Effector CD4-positive, alpha-beta T cell (primary cell): ENCODE measurements around the gene GSTK1.

ENCODE experiments used
- DNase-seq: peaks from one replicate; pipeline ENCODE4 v3.0.0-alpha.2; 2020

Gene GSTK1

GRCh38 chr7:143300959-143301935 is 38.0 kb downstream of the GSTK1 start:
- DNase-seq: no peak

- DNase-seq: no peak
Observed at GRCh38 chr7:143303733-143304132, 40.5 kb downstream of the GSTK1 start.

GRCh38 chr7:143304938-143305337 is 41.7 kb downstream of the GSTK1 start:
- no peak for DNase-seq

- peak; percentile 62 for DNase-seq
Observed at GRCh38 chr7:143305423-143306070, 42.3 kb downstream of the GSTK1 start.

DNA sequence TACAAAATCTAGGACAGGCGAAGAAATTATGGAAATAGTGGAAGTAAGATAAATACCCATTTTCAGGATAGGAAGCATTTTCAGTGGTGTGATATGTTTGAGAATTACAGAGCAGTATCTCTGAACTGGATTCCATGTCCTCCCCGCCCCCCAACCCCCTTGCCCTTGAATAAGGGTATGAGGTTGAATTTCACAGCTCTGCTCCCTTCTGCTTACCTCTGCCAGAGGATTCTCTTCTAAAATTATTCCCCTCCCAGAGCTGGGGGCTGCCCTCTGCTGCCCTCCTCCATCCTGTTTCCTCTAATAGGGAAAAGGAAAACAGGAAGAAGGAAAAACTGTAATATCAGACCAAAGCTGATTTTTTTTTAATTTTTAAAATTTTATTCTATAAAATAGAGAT is 45.4 kb downstream of the GSTK1 start:
- DNase-seq: no peak

DNA sequence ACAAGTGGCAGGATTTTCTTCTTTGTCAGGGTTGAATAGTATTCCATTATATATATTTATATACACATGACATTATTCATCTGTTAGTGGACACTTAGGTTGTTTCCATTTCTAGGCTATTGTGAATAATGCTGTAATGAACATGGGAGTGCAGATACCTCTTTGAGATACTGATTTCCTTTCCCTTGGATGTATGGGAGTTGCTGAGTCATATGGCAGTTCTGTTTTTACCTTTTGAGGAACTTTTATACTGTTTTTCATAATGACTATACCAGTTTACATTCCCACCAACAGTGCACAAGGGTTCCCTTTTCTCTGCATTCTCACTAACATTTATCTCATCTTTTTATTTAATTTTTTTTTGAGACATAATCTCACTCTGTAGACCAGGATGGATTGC is 50.9 kb downstream of the GSTK1 start:
- no peak for DNase-seq

DNA sequence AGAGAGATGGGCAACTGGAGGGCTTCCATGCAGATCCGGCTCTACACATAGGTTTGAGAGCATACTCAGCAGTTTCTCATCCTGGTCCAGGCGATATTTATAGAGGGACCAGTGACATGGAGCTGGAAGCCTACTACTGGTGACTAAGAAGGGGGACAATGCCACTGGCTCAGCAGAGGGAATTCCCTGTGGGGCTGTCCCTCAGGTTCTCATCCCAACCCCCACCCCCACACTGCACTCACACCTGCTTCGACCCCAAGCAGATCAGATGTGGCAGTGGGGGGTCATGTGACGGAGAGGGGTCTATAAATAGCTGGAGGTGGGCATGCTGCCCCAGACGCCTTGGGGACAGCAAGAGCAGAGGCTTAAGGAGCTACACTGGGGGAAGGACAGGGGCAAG is 52.5 kb downstream of the GSTK1 start, which contains the start of gene CLCN1:
Gene CLCN1, plus strand, starts transcription at position 336 of the 400 bp plus-strand sequence. CDS start 102 bp downstream, outside the sequence.
- no peak for DNase-seq

- no peak for DNase-seq
Observed at GRCh38 chr7:143316492-143316891, 53.3 kb downstream of the GSTK1 start.

GRCh38 chr7:143318661-143319060 is 55.4 kb downstream of the GSTK1 start:
- no peak for DNase-seq
